ENCODE data around the gene ATXN7.

The ATXN7 gene

DNA sequence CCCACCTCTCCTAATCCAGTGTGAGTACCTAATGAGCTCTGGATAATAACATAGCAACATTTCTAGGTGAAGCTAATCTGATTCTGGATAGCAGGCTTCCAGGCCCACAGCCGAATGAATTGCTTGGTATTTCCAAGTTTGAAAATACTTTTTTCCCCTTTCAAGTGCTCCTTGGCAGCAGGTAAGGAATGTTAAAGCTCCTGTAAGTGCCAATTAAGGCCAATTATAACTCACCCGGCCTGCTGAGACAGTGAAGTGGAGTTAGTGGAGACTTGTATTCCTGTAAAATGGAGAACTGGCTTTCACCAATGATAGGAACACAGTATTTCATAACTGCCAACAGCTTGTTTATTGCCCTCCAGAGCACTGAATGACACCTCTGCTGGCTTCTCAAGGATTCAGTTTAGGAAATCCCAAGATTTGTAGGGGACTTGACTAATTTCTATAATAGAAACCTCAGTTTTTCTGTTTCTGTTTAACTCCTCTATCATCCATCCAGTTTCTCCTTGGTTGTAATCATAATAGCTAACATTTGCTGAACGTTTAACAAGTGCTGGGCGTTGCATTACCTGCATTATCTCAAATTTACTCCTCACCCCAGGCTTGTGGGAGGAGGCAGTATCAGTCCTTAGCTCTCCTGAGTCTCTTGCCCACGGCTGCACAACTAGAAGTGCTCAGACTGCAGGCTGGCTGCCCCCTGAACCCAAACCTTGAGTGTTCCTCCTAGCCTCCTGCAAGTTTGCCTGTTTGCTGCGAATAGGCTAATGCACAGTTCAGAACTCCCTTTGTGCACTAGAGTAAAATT lies 101.2 kb downstream of the ATXN7 start:
- no peak for DNase-seq

GRCh38 chr3:63966007-63966406 lies 102.3 kb downstream of the ATXN7 start:
- no peak for DNase-seq

- no peak for DNase-seq
These were observed 103.2 kb downstream of the ATXN7 start for GRCh38 chr3:63966871-63967270.

GRCh38 chr3:63967675-63968611 lies 104.3 kb downstream of the ATXN7 start:
- peak; percentile 26 for DNase-seq

DNA sequence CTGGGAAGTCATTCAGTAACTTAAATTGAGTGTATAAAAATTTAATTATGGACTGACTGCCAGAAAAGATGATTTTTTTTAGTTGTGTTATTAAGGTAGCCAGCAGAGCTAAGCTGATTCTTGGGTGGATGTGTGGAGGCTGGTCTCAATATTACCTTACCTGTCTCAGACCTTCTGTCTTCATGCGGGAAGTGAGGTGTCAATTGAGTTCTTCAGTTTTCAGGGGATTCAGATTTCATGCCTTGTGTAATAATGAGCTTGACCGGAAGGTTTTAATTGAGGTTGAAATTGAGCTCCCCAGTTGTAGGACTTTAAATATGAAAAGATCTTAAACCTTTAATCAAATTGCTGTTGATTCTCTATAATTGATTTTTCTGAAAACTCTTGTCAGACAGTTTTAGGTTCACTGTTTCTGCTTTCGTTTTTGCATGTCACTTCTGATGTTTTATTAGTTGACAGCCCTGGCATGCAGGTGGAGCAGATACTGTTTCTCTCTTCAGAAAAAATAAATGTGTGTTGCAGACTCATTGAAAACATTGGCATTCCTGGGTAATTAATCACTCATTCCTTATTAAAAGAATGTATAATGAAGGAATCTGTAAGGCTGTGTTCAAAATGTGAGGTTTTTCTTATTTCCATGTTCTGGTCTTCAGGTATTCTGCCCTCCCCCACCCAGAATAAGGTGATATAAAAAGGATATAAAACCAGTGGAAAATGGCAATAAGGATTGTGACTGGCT lies 105.1 kb downstream of the ATXN7 start:
- DNase-seq: no peak

- DNase-seq: no peak
These were observed 106.2 kb downstream of the ATXN7 start for GRCh38 chr3:63969876-63970275.

GRCh38 chr3:63970631-63971475 lies 107.2 kb downstream of the ATXN7 start:
- DNase-seq: no peak

DNA sequence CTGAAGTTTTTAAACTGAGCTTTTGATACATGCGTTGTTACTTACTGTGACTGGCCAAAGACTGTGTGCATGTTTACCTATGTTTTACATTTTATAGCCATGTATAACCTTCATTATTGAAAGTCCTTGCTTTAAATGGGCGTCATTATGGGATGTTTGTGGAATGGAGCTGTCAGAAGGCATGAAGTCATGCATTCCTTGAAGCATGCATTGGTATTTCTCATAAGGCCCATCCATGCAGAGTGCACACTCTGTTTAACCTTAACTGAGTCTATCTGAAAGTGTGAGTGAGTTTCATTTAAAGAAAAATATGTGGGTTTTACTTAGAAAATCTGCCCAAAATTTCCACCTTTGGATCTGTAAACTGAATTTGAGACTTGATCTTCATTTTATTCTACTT lies 108.5 kb downstream of the ATXN7 start:
- DNase-seq: no peak

- DNase-seq: no peak
These were observed 109.3 kb downstream of the ATXN7 start for GRCh38 chr3:63972987-63973386.

- DNase-seq: no peak
These were observed 109.7 kb downstream of the ATXN7 start for GRCh38 chr3:63973406-63973805.

GRCh38 chr3:63974451-63974850 lies 110.8 kb downstream of the ATXN7 start:
- no peak for DNase-seq

- no peak for DNase-seq
These were observed 112.1 kb downstream of the ATXN7 start for GRCh38 chr3:63975723-63976122.

GRCh38 chr3:63976161-63976871 lies 112.6 kb downstream of the ATXN7 start:
- DNase-seq: no peak

- no peak for DNase-seq
These were observed 113.2 kb downstream of the ATXN7 start for GRCh38 chr3:63976872-63977200.

- no peak for DNase-seq
These were observed 114.2 kb downstream of the ATXN7 start for GRCh38 chr3:63977893-63978292.

DNA sequence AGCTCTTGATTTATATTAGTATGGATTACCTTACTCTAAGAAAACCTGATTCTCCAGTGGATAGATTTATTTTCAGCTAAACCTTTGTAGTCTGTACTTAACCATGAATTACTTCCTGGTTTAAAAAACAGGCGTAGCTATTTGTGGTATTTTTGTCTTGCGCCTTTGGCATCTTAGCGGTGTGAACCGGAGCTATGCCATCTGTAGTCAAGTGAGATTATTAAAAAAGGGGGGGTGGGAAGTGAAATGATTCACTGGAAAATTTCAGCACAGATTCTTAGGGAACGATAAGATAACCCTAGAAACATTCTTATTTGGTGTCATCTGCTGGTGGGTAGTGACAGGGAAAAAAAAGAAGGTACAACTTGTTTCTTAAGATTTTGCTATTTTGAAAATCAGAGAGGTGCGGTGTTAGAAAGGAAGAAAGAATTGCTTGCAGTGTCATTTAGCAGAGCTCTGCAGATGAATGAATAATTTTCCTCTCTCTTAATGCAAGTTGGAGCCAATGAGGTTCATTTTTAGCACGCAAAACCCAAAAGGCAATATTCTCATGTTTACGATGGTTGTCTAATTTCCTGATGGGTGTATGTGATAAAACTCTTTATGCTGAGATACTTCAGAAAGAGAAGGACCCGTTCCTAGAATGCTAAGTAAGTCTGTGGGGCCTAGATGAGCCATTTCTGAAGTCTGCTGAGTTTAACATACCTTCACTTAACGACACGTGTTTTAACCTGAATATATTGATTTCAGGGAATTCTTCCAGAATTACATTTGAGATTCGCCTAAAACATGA lies 115.6 kb downstream of the ATXN7 start:
- DNase-seq: peak; percentile 23

GRCh38 chr3:63980019-63980418 lies 116.4 kb downstream of the ATXN7 start:
- no peak for DNase-seq

- DNase-seq: peak; percentile 10
These were observed 117.3 kb downstream of the ATXN7 start for GRCh38 chr3:63980830-63981498.

GRCh38 chr3:63981980-63982379 lies 118.3 kb downstream of the ATXN7 start:
- no peak for DNase-seq

DNA sequence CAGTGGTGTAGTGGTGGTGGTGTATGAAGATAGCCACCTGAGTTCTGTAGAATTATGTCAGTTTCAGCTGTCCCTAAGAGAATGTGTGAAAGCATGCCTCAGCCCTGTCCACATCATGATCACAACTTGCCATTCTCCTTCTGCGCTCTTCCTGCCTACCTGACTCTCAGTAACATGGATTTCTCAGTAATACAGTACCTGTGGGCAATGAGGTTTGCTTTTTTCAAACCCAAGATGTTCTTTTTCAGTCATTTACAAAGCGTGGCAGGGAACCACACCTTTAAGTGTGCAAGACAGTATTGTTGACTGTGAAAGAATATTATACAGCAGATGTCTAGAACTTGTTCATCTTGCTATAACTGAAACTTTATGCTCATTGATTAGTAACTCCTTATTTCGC lies 120.7 kb downstream of the ATXN7 start:
- DNase-seq: no peak
